K562 (cell line): ENCODE measurements around the gene VDAC1. TPM values are rescaled to one million over a fixed set of nuclear protein-coding genes. Genes with fewer than 3 reads are reported as not detected.

Experiments used
- ATAC-seq: fragments of 200-7000 bp; cut with Tn5 transposase; 3 replicates; pipeline ENCODE4 v1.9.1; 2020; ENCODE audit warnings: moderate library complexity
- BruUV-seq: library from RNA; stranded (reverse); fragments of 400-500 nt; replicated peaks from 2 replicates; lab custom pipeline; 2021; lab: Mats Ljungman, UMichigan
- CTCF ChIA-PET: fragments of 300-600 bp; formaldehyde crosslinking; extraction: SDS; loops from one replicate; lab custom pipeline; 2021; ENCODE audit warnings: low intra/inter-chr PET ratio; lab: Yijun Ruan, JAX
- POLR2A ChIA-PET: fragments of 300-600, 350-650 bp; sonication (Branson Sonifier 250); formaldehyde crosslinking; extraction: SDS; loops from one replicate; lab custom pipeline; 2021; ENCODE audit warnings: antibody characterized with exemption, inconsistent platforms; lab: Yijun Ruan, JAX
- DNase-seq, 4 experiments: peaks; one replicate each; pipeline versions ENCODE4 v3.0.0 to v3.0.0-alpha.2; 2011 to 2018; ENCODE audit warnings: low spot score in 3 of 4, mixed read lengths in 3 of 4; ENCODE audit errors: extremely low read depth in 1 of 4
- FAIRE-seq: peaks from 2 replicates; lab custom pipeline; 2011; peaks lifted over from hg19 to GRCh38; lab: Jason Lieb, UNC
- H2AFZ ChIP-seq: 2 replicates; pipeline ENCODE4 v1.6.0; 2011; ENCODE audit warnings: low read depth, low read length, control low read depth, inconsistent platforms
- H3K27ac ChIP-seq: fragments of 200-600 bp; 3 replicates; pipeline ENCODE4 v1.8.0; 2011; ENCODE audit warnings: low read depth, mild to moderate bottlenecking, control low read depth, inconsistent platforms, low read length, moderate library complexity, mixed read lengths; ENCODE audit errors: extremely low read depth
- H3K27me3 ChIP-seq, 2 experiments: fragments of 300-600 bp in 1 of 2; 2 replicates in 1 of 2; 3 replicates in 1 of 2; pipeline versions ENCODE4 v1.6.0 to v1.8.0; 2011; ENCODE audit warnings: inconsistent platforms in 2 of 2, low read length in 2 of 2, mild to moderate bottlenecking in 1 of 2, mixed read lengths in 1 of 2, moderate library complexity in 1 of 2; ENCODE audit not compliant: control insufficient read depth in 2 of 2, insufficient read depth in 2 of 2
- H3K36me3 ChIP-seq: fragments of 300-600 bp; 3 replicates; pipeline ENCODE4 v1.8.0; 2011; ENCODE audit warnings: mild to moderate bottlenecking, low read length, inconsistent platforms; ENCODE audit not compliant: control insufficient read depth, insufficient read depth
- H3K4me1 ChIP-seq, 2 experiments: fragments of 200-600 bp in 1 of 2; replicated peaks in 1 of 2; 2 replicates in 1 of 2; 3 replicates in 1 of 2; pipeline versions ENCODE4 v1.5.1 to v1.8.0; 2011; ENCODE audit warnings: inconsistent platforms in 2 of 2, low read length in 2 of 2, mild to moderate bottlenecking in 1 of 2, mixed read lengths in 1 of 2, moderate library complexity in 1 of 2; ENCODE audit not compliant: control insufficient read depth in 2 of 2, insufficient read depth in 2 of 2
- H3K4me2 ChIP-seq: 2 replicates; pipeline ENCODE4 v1.6.1; 2011; ENCODE audit warnings: low read length, control low read depth, inconsistent platforms, mixed read lengths; ENCODE audit not compliant: insufficient read depth
- H3K4me3 ChIP-seq: fragments of 200-600 bp; sonication (generic), shearing (Covaris generic); 2 replicates; pipeline ENCODE4 v1.5.1; 2016; ENCODE audit warnings: control low read depth, inconsistent platforms
- H3K79me2 ChIP-seq: fragments of 200-600 bp; 3 replicates; pipeline ENCODE4 v1.8.0; 2011; ENCODE audit warnings: low read length, inconsistent platforms; ENCODE audit not compliant: control insufficient read depth, insufficient read depth
- H3K9ac ChIP-seq, 2 experiments: 2 replicates each; pipeline versions ENCODE4 v1.6.0 to v1.6.1; 2011; ENCODE audit warnings: low read depth in 2 of 2, low read length in 2 of 2, control low read depth in 1 of 2, inconsistent platforms in 1 of 2, mild to moderate bottlenecking in 1 of 2, mixed read lengths in 1 of 2; ENCODE audit not compliant: insufficient read depth in 1 of 2
- H3K9me1 ChIP-seq: one replicate; pipeline ENCODE4 v1.6.0; 2011; ENCODE audit warnings: inconsistent platforms, mild to moderate bottlenecking, low read length, moderate library complexity; ENCODE audit not compliant: control insufficient read depth, insufficient read depth
- H3K9me3 ChIP-seq: replicated peaks from 2 replicates; pipeline ENCODE4 v1.5.1; 2011; ENCODE audit warnings: low read depth, low read length, inconsistent platforms; ENCODE audit not compliant: control insufficient read depth, insufficient read depth
- H4K20me1 ChIP-seq: replicated peaks from 2 replicates; pipeline ENCODE4 v1.6.1; 2011; ENCODE audit warnings: low read length, inconsistent platforms, mixed read lengths; ENCODE audit not compliant: control insufficient read depth, insufficient read depth
- CREB1 ChIP-seq, 2 experiments: sonication (generic) in 1 of 2; formaldehyde crosslinking in 1 of 2; IDR thresholded peaks; 2 replicates each; pipeline versions ENCODE4 v1.6.1 to v1.8.0; 2012 to 2022; ENCODE audit warnings: inconsistent platforms in 1 of 2, mild to moderate bottlenecking in 1 of 2, missing genetic modification reagents in 1 of 2, moderate library complexity in 1 of 2
- CREB3L1 ChIP-seq: fragments of 450-650 bp; IDR thresholded peaks from 2 replicates; pipeline ENCODE4 v1.6.1; 2014; ENCODE audit warnings: low read depth, mild to moderate bottlenecking, moderate library complexity, borderline replicate concordance
- ESRRA ChIP-seq: fragments of 450-650 bp; IDR thresholded peaks from 2 replicates; pipeline ENCODE4 v1.6.1; 2014; ENCODE audit warnings: low read depth, mild to moderate bottlenecking, moderate library complexity, borderline replicate concordance
- HDAC8 ChIP-seq: fragments of 450-650 bp; IDR thresholded peaks from 2 replicates; pipeline ENCODE4 v1.6.1; 2016; ENCODE audit warnings: mild to moderate bottlenecking, missing genetic modification characterization, moderate library complexity, missing compliant biosample characterization
- ILF3 ChIP-seq: fragments of 450-650 bp; IDR thresholded peaks from 2 replicates; pipeline ENCODE4 v1.6.1; 2018; ENCODE audit warnings: antibody characterized with exemption, mild to moderate bottlenecking, moderate library complexity, borderline replicate concordance
- PML ChIP-seq: IDR thresholded peaks from 2 replicates; pipeline ENCODE4 v1.6.1; 2012; ENCODE audit warnings: low read length, inconsistent platforms
- POLR3A ChIP-seq: IDR thresholded peaks from 2 replicates; pipeline ENCODE4 v1.6.1; 2011; ENCODE audit warnings: borderline replicate concordance, mild to moderate bottlenecking, moderate library complexity; ENCODE audit not compliant: insufficient read length, insufficient read depth; ENCODE audit errors: extremely low read depth
- SAFB ChIP-seq: fragments of 200-400 bp; formaldehyde crosslinking; IDR thresholded peaks from 2 replicates; pipeline ENCODE4 v1.6.1; 2017; ENCODE audit warnings: low read depth, low read length, borderline replicate concordance
- SAP30 ChIP-seq: fragments of 200-600 bp; sonication (generic); IDR thresholded peaks from 2 replicates; pipeline ENCODE4 v1.6.1; 2012; ENCODE audit warnings: borderline replicate concordance, low read depth, mild to moderate bottlenecking, moderate library complexity, low read length, control low read depth, inconsistent platforms; ENCODE audit not compliant: insufficient read depth, poor library complexity, severe bottlenecking
- SMARCA5 ChIP-seq: fragments of 450-650 bp; IDR thresholded peaks from 2 replicates; pipeline ENCODE4 v1.6.1; 2016
- STAT5B ChIP-seq: fragments of 250-450 bp; sonication (Bioruptor Pico); IDR thresholded peaks from 2 replicates; pipeline ENCODE4 v1.8.0; 2021; ENCODE audit warnings: mild to moderate bottlenecking, inconsistent platforms
- THRAP3 ChIP-seq: fragments of 450-650 bp; IDR thresholded peaks from 2 replicates; pipeline ENCODE4 v1.6.1; 2016; ENCODE audit warnings: mild to moderate bottlenecking, inconsistent platforms, borderline replicate concordance
- ZNF282 ChIP-seq: sonication (generic); formaldehyde crosslinking; IDR thresholded peaks from 2 replicates; pipeline ENCODE4 v1.8.1; 2023; ENCODE audit warnings: missing genetic modification reagents
- ZNF384 ChIP-seq: IDR thresholded peaks from 2 replicates; pipeline ENCODE4 v1.6.1; 2012; ENCODE audit warnings: low read depth, low read length, improper control_type of control experiment
- ZNF830 ChIP-seq: fragments of 250-450 bp; sonication (Bioruptor Pico); IDR thresholded peaks from 2 replicates; pipeline ENCODE4 v1.5.0; 2021; ENCODE audit warnings: mild to moderate bottlenecking
- WGBS: fragments of 100-300 bp; shearing (Covaris generic); methylation state at CpG from one replicate; pipeline ENCODE4 v1.1.6; 2016; ENCODE audit warnings: low coverage, mixed read lengths; ENCODE audit not compliant: insufficient coverage; ENCODE audit errors: missing lambda C conversion rate; 5-methylcytosine and 5-hydroxymethylcytosine counted together
- in situ Hi-C: fragments of 300-500 bp; cut with MboI; formaldehyde crosslinking; loops from 4 replicates; pipeline ENCODE4 v1.15.0; 2018; ENCODE audit warnings: inconsistent platforms, mixed read lengths
- intact Hi-C: fragments of 100-400 bp; cut with micrococcal nuclease; formaldehyde crosslinking; loops from 2 replicates; pipeline ENCODE4 v1.14.2; 2022
- polyA plus RNA-seq, 8 experiments: library from polyadenylated mRNA; depleted of rRNA in 4 of 8; stranded (reverse) in 5 of 8; unstranded in 3 of 8; fragments of >200 nt; fragmentation: Nextera tagmentation in 2 of 8; fragmentation: Illumina TruSeq in 1 of 8; extraction: Ambion mirVana in 2 of 8; extraction: Trizol in 1 of 8; gene quantifications; 2 replicates each; pipeline versions ENCODE4 v1.2.1 to v1.2.3, GENCODE V29; 2011 to 2014; ENCODE audit warnings: inconsistent platforms in 1 of 8, missing spikeins in 1 of 8
- total RNA-seq, 7 experiments: library from RNA; depleted of rRNA in 6 of 7; stranded (reverse); fragments of >200 nt in 6 of 7; fragmentation: Illumina TruSeq in 2 of 7; extraction: Trizol in 2 of 7; gene quantifications; 2 replicates each; pipeline versions ENCODE4 v1.2.1 to v1.2.3, GENCODE V29; 2011 to 2021; ENCODE audit warnings: low replicate concordance in 1 of 7
- TF ChIP-seq, protein P1 (sequence below): fragments of 250-450 bp; sonication (Bioruptor Pico); IDR thresholded peaks from 2 replicates; pipeline ENCODE4 v1.5.0; 2021
- TF ChIP-seq, protein P2 (sequence below): fragments of 450-650 bp; formaldehyde crosslinking; IDR thresholded peaks from 2 replicates; pipeline ENCODE4 v1.4.0; 2022; ENCODE audit warnings: missing genetic modification characterization

The VDAC1 gene
- total and polyA plus RNA-seq, 9 of the 15 experiments (the other 6 are each of a cell fraction or from before 2014, with no cell fraction given) = 168 to 366 (median 293) TPM

GRCh38 chr5:133926489-133927299 is 78.1 kb downstream of the VDAC1 start:
- H3K4me2 ChIP-seq = no peak overlapping the region
- no peak for TF ChIP-seq POLR3A
- TF ChIP-seq SMARCA5 = no peak
- TF ChIP-seq THRAP3 = no peak
- TF ChIP-seq ILF3 = no peak
- no peak for TF ChIP-seq CREB1 (IDR thresholded peaks at IDR 0.05)
- no peak for TF ChIP-seq CREB1 (CRISPR knock-in tag; IDR thresholded peaks at IDR 0.05)
- TF ChIP-seq ESRRA = no peak
- TF ChIP-seq HDAC8 (tag) = no peak
- no peak for TF ChIP-seq STAT5B (CRISPR knock-in tag)
- no peak for TF ChIP-seq CREB3L1
- TF ChIP-seq, protein P1, sequence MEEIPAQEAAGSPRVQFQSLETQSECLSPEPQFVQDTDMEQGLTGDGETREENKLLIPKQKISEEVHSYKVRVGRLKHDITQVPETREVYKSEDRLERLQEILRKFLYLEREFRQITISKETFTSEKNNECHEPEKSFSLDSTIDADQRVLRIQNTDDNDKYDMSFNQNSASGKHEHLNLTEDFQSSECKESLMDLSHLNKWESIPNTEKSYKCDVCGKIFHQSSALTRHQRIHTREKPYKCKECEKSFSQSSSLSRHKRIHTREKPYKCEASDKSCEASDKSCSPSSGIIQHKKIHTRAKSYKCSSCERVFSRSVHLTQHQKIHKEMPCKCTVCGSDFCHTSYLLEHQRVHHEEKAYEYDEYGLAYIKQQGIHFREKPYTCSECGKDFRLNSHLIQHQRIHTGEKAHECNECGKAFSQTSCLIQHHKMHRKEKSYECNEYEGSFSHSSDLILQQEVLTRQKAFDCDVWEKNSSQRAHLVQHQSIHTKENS (CRISPR knock-in tag) = no peak
- TF ChIP-seq, protein P2, sequence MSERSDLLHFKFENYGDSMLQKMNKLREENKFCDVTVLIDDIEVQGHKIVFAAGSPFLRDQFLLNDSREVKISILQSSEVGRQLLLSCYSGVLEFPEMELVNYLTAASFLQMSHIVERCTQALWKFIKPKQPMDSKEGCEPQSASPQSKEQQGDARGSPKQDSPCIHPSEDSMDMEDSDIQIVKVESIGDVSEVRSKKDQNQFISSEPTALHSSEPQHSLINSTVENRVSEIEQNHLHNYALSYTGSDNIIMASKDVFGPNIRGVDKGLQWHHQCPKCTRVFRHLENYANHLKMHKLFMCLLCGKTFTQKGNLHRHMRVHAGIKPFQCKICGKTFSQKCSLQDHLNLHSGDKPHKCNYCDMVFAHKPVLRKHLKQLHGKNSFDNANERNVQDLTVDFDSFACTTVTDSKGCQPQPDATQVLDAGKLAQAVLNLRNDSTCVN (CRISPR knock-in tag) = no peak
- TF ChIP-seq ZNF282 (CRISPR knock-in tag) = no peak
- no peak for TF ChIP-seq SAFB
- no peak for TF ChIP-seq PML
- no peak for TF ChIP-seq ZNF384
- TF ChIP-seq SAP30 = no peak
- no peak for TF ChIP-seq ZNF830 (CRISPR knock-in tag)
- TF ChIP-seq, all 486 proteins: peak for 0
- Histone ChIP-seq H3K4me3 (no peak overlapping the region), H3K79me2 (no peaks in the 10 kb centered on the region), H2AFZ (peak overlapping the region; percentile 51), H4K20me1 (no peaks in the 10 kb centered on the region), H3K9ac (no peak overlapping the region; a peak in 1 of 4 replicates), H3K27ac (no peak overlapping the region), H3K36me3 (no peaks in the 10 kb centered on the region), H3K9me1 (peaks cover 3% of the 10 kb centered on the region), H3K27me3 (no peaks in the 10 kb centered on the region), H3K9me3 (no peaks in the 10 kb centered on the region), H3K4me1 (peaks cover 30 to 34% of the 10 kb centered on the region in 2 experiments)
- CTCF ChIA-PET = no interaction called here
- FAIRE-seq (no peak), DNase-seq (no peak), ATAC-seq (no peak)
- intact Hi-C loops = no loop called here
- in situ Hi-C loops = no loop called here
- WGBS = 61% methylated on average over 17 of the region's 17 CpGs
- BruUV-seq = no TSS peak
- POLR2A ChIA-PET = interaction anchor here (0.6 kb wide), 1 partner anchor 24 kb away, joined by 5 read pairs; no protein-coding TSS in a partner anchor
